ENCODE results near the gene CENPU. TPM values are rescaled to one million over a fixed set of nuclear protein-coding genes. Genes with fewer than 3 reads are reported as not detected.
"Not testable (repeated sequence)": the region's sequence is repeated elsewhere in the genome, so short reads cannot be mapped to it uniquely, and the experiment has no call there.

CENPU gene
- total and polyA plus RNA-seq, 7 experiments from 2014 or later = 1.1 to 43.8 (median 2.8) TPM

DNA sequence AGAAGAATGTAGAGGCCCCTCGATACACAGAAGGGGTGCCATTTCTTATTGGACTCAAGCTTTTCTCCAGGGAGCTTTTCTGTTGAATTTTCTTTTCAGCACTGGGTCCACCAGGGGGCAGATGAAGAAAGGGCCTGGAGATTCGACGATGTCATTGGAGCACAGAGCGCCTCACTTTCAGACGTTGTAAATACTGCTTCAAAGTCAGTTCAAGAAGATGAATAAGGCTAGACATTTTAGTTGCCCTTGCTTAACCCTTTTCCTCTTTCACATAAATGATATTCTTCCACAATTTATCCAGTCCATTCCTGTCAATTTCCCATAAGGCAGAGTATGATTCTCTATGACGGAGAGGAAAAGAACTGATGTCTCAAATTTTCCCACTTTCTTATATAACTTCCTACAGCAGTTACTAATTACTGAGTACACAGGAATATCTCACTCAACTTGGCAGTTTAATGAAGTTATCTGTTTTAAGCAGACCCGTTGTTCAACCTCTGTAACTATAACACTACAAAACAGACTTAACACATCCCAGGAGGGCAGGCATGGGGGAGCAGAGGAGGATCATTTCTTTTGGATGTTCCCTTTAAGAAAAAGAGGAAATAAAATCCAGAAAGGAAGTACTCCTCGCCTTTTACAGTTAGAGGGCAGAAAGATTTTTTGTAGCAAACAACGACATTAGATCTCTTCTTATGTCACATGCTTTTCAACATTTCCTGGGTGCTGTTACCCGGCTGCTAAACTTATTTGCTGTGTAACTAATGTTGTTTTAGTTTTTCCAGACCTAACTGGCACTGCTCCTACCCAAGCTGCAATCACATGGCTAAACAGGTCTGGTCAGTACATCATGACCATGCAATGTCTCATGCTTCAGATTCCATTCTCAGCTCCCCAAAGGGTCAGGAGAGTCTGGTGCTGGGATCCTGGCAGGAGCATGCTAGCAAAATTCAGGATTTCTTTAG lies 12.2 kb upstream of the CENPU start:
- Histone ChIP-seq H3K36me3 (ENCODE audit: control insufficient read depth in 2 of 3, insufficient read depth in 3 of 3, low read length in 3 of 3) (no peaks in the 10 kb centered on the region), H3K27me3 (ENCODE audit: control insufficient read depth in 2 of 2, insufficient read depth in 2 of 2, low read length in 2 of 2) (no peaks in the 10 kb centered on the region), H3K9me3 (ENCODE audit: control insufficient read depth in 2 of 3, low read length in 3 of 3) (no peaks in the 10 kb centered on the region), H3K4me1 (ENCODE audit: control insufficient read depth in 2 of 2, insufficient read depth in 2 of 2, low read length in 2 of 2) (peaks cover 0 to 14% of the 10 kb centered on the region in 2 donors), H3K4me3 (ENCODE audit: low read length) (no peak overlapping the region), H3K27ac (ENCODE audit: low read depth, low read length) (peak overlapping the region; percentile 30)
- ChIA-PET POLR2A (interaction anchor here (0.7 to 2.4 kb wide), 4 partner anchors 12 to 482 kb away, joined by 3 to 7 read pairs (median 4); partner anchors contain the start of gene CENPU), CTCF (interaction anchor here (0.6 to 2.9 kb wide), 18 partner anchors 11 to 659 kb away, joined by 3 to 10 read pairs (median 4); partner anchors contain the start of gene CENPU)
- DNase-seq = peak; percentile 37 to 82 (median 76)
- Mint-ChIP-seq H3K27ac (peak overlapping the region; percentile 58 to 90 (median 88)), H3K27me3 (peaks cover 0 to 3% (median 0%) of the 10 kb centered on the region in 5 donors), H3K36me3 (no peaks in the 10 kb centered on the region), H3K9me3 (no peaks in the 10 kb centered on the region), H3K4me1 (peaks cover 16 to 20% (median 18%) of the 10 kb centered on the region in 7 donors), H3K4me3 (peak overlapping the region; percentile 18 to 73 (median 54))
- intact Hi-C loops (cut with micrococcal nuclease) = loop anchor here (1.0 to 2.0 kb wide), 14 partner anchors 12 to 482 kb away; partner anchors contain the start of genes ACSL1 (in 2 of the 2), CASP3 (in 1 of the 2), CENPU (in 1 of the 2) and PRIMPOL (in 1 of the 2)
- peak; percentile 93 for ATAC-seq

GRCh38 chr4:184744236-184744635 lies 10.3 kb upstream of the CENPU start:
- Histone ChIP-seq H3K4me1 (ENCODE audit: control insufficient read depth in 2 of 2, insufficient read depth in 2 of 2, low read length in 2 of 2) (peaks cover 0 to 18% of the 10 kb centered on the region in 2 donors), H3K9me3 (ENCODE audit: control insufficient read depth in 2 of 3, low read length in 3 of 3) (no peaks in the 10 kb centered on the region), H3K4me3 (ENCODE audit: low read length) (no peak overlapping the region), H3K27me3 (ENCODE audit: control insufficient read depth in 2 of 2, insufficient read depth in 2 of 2, low read length in 2 of 2) (no peaks in the 10 kb centered on the region), H3K27ac (ENCODE audit: low read depth, low read length) (no peak overlapping the region), H3K36me3 (ENCODE audit: control insufficient read depth in 2 of 3, insufficient read depth in 3 of 3, low read length in 3 of 3) (no peaks in the 10 kb centered on the region)
- Mint-ChIP-seq H3K9me3 (no peaks in the 10 kb centered on the region), H3K4me1 (peaks cover 24 to 34% (median 28%) of the 10 kb centered on the region in 7 donors), H3K27ac (no peak overlapping the region), H3K36me3 (no peaks in the 10 kb centered on the region), H3K27me3 (no peaks in the 10 kb centered on the region), H3K4me3 (no peak overlapping the region)
- ATAC-seq (no peak), DNase-seq (no peak)
- ChIA-PET CTCF (interaction anchor here (0.7 to 1.6 kb wide), 4 partner anchors 10 to 250 kb away, joined by 3 to 6 read pairs (median 4); partner anchors contain the start of gene CENPU), POLR2A (no interaction called here)
- intact Hi-C loops (cut with micrococcal nuclease) = no loop called here

DNA sequence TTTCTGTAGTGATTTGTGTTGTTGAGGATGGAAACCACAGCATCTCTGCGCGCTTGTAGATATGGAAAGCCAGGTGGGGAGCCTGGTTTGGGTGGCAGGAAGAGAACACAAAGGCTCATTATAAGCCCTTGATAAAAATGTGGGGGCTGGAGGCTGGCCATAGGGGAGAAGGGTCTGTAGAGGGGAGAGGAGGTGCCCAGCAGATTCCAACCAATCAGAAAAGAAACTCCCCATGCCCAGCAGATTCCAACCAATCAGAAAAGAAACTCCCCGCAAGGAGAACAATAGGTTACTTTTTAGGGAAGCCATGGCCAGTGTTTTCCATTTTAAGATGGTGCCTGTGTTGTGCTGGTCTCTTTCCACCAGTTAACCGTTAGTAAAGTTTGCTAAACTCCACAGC lies 9.8 kb upstream of the CENPU start:
- Mint-ChIP-seq H3K4me3 (no peak overlapping the region), H3K36me3 (no peaks in the 10 kb centered on the region), H3K9me3 (no peaks in the 10 kb centered on the region), H3K27ac (peak overlapping the region in 1 of 9 donors; percentile 19), H3K27me3 (no peaks in the 10 kb centered on the region), H3K4me1 (peaks cover 25 to 38% (median 31%) of the 10 kb centered on the region in 7 donors)
- no peak for DNase-seq
- Histone ChIP-seq H3K9me3 (ENCODE audit: control insufficient read depth in 2 of 3, low read length in 3 of 3) (no peaks in the 10 kb centered on the region), H3K4me3 (ENCODE audit: low read length) (no peak overlapping the region), H3K36me3 (ENCODE audit: control insufficient read depth in 2 of 3, insufficient read depth in 3 of 3, low read length in 3 of 3) (no peaks in the 10 kb centered on the region), H3K27ac (ENCODE audit: low read depth, low read length) (no peak overlapping the region), H3K27me3 (ENCODE audit: control insufficient read depth in 2 of 2, insufficient read depth in 2 of 2, low read length in 2 of 2) (no peaks in the 10 kb centered on the region), H3K4me1 (ENCODE audit: control insufficient read depth in 2 of 2, insufficient read depth in 2 of 2, low read length in 2 of 2) (peaks cover 0 to 18% of the 10 kb centered on the region in 2 donors)
- POLR2A ChIA-PET = no interaction called here
- ATAC-seq = no peak
- CTCF ChIA-PET = interaction anchor here (0.8 to 1.6 kb wide), 3 partner anchors 9 to 19 kb away, joined by 3 to 6 read pairs (median 4); partner anchors contain the start of gene CENPU
- intact Hi-C loops (cut with micrococcal nuclease) = no loop called here

DNA sequence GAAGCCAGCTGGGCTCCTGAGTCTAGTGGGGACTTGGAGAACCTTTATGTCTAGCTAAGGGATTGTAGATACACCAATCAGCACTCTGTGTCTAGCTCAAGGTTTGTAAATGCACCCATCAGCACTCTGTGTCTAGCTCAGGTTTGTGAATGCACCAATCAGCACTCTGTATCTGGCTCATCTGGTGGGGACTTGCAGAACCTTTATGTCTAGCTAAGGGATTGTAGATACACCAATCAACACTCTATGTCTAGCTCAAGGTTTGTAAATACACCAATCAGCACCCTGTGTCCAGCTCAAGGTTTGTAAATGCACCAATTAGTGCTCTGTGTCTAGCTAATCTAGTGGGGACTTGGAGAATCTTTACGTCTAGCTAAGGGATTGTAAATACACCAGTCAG lies 7.8 kb upstream of the CENPU start:
- H3K27ac ChIP-seq (ENCODE audit: low read depth, low read length); H3K4me3 Mint-ChIP-seq; H3K36me3 ChIP-seq (ENCODE audit: control insufficient read depth in 2 of 3, insufficient read depth in 3 of 3, low read length in 3 of 3); ATAC-seq; DNase-seq; intact Hi-C loops (cut with micrococcal nuclease); H3K9me3 Mint-ChIP-seq; H3K27me3 ChIP-seq (ENCODE audit: control insufficient read depth in 2 of 2, insufficient read depth in 2 of 2, low read length in 2 of 2); H3K27me3 Mint-ChIP-seq; H3K4me3 ChIP-seq (ENCODE audit: low read length); H3K9me3 ChIP-seq (ENCODE audit: control insufficient read depth in 2 of 3, low read length in 3 of 3); POLR2A ChIA-PET; H3K36me3 Mint-ChIP-seq: not testable (repeated sequence)
- CTCF ChIA-PET = interaction anchor here (0.9 kb wide), 1 partner anchor 264 kb away, joined by 3 read pairs; no protein-coding TSS in a partner anchor
- Mint-ChIP-seq H3K4me1 (peaks cover 17 to 31% (median 24%) of the 10 kb centered on the region in 7 donors), H3K27ac (peak overlapping the region in 1 of 9 donors; percentile 24)
- peaks cover 0 to 13% of the 10 kb centered on the region in 2 donors for H3K4me1 ChIP-seq (ENCODE audit: control insufficient read depth in 2 of 2, insufficient read depth in 2 of 2, low read length in 2 of 2)

GRCh38 chr4:184740980-184741391 lies 7.1 kb upstream of the CENPU start:
- intact Hi-C loops (cut with micrococcal nuclease) = no loop called here
- H3K4me1 ChIP-seq (ENCODE audit: control insufficient read depth in 2 of 2, insufficient read depth in 2 of 2, low read length in 2 of 2) = peaks cover 0 to 6% of the 10 kb centered on the region in 2 donors
- H3K27me3 ChIP-seq (ENCODE audit: control insufficient read depth in 2 of 2, insufficient read depth in 2 of 2, low read length in 2 of 2) = no peaks in the 10 kb centered on the region
- CTCF ChIA-PET = no interaction called here
- no peaks in the 10 kb centered on the region for H3K9me3 Mint-ChIP-seq
- H3K36me3 Mint-ChIP-seq = no peaks in the 10 kb centered on the region
- H3K4me3 ChIP-seq (ENCODE audit: low read length) = no peak overlapping the region
- peaks cover 10 to 24% (median 18%) of the 10 kb centered on the region in 7 donors for H3K4me1 Mint-ChIP-seq
- DNase-seq = no peak
- H3K4me3 Mint-ChIP-seq = no peak overlapping the region
- no peaks in the 10 kb centered on the region for H3K36me3 ChIP-seq (ENCODE audit: control insufficient read depth in 2 of 3, insufficient read depth in 3 of 3, low read length in 3 of 3)
- no peak for ATAC-seq
- H3K27me3 Mint-ChIP-seq = no peaks in the 10 kb centered on the region
- no peak overlapping the region for H3K27ac Mint-ChIP-seq
- H3K9me3 ChIP-seq (ENCODE audit: control insufficient read depth in 2 of 3, low read length in 3 of 3) = no peaks in the 10 kb centered on the region
- POLR2A ChIA-PET = no interaction called here
- H3K27ac ChIP-seq (ENCODE audit: low read depth, low read length) = no peak overlapping the region

DNA sequence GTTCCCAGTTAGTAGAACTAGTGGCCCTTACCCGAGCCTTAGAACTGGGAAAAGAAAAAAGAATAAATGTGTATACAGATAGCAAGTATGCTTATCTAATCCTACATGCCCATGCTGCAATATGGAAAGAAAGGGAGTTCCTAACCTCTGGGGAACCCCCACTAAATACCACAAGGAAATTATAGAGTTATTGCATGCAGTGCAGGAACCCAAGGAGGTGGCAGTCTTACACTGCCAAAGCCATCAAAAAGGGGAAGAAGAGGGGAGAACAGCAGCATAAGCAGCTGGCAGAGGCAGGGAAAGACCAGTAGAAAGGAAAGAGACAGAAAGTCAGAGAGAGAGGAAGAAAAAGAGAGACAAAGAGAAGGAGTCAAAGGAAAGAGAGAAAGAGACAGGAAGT lies 5.7 kb upstream of the CENPU start:
- H3K4me3 ChIP-seq (ENCODE audit: low read length); ATAC-seq; H3K27ac ChIP-seq (ENCODE audit: low read depth, low read length); POLR2A ChIA-PET; H3K9me3 ChIP-seq (ENCODE audit: control insufficient read depth in 2 of 3, low read length in 3 of 3); DNase-seq; H3K9me3 Mint-ChIP-seq; H3K27me3 Mint-ChIP-seq; H3K36me3 Mint-ChIP-seq; H3K36me3 ChIP-seq (ENCODE audit: control insufficient read depth in 2 of 3, insufficient read depth in 3 of 3, low read length in 3 of 3); H3K4me1 ChIP-seq (ENCODE audit: control insufficient read depth in 2 of 2, insufficient read depth in 2 of 2, low read length in 2 of 2); H3K27me3 ChIP-seq (ENCODE audit: control insufficient read depth in 2 of 2, insufficient read depth in 2 of 2, low read length in 2 of 2): not testable (repeated sequence)
- H3K4me3 Mint-ChIP-seq = peak overlapping the region in 5 of 10 donors; percentile 2 to 64 (median 51)
- H3K27ac Mint-ChIP-seq = peak overlapping the region in 7 of 9 donors; percentile 3 to 88 (median 56)
- intact Hi-C loops (cut with micrococcal nuclease) = loop anchor here (10.0 kb wide), 2 partner anchors 655 to 1645 kb away; partner anchors contain the start of genes ANKRD37 (in 1 of the 2), LRP2BP (in 1 of the 2) and WWC2 (in 1 of the 2)
- peaks cover 7 to 23% (median 18%) of the 10 kb centered on the region in 7 donors for H3K4me1 Mint-ChIP-seq
- CTCF ChIA-PET = interaction anchor here (1.5 kb wide), 1 partner anchor 476 kb away, joined by 3 read pairs; no protein-coding TSS in a partner anchor

Measured in naive thymus-derived CD4-positive, alpha-beta T cell (primary cell).